Endothelial cell of umbilical vein (primary cell): ENCODE results near the gene KIF26A. TPM values are rescaled to one million over a fixed set of nuclear protein-coding genes. Genes with fewer than 3 reads are reported as not detected.

Experiments
- BruUV-seq: library from RNA; stranded (reverse); fragments of 400-500 nt; replicated peaks from 2 replicates; lab custom pipeline; 2021; lab: Mats Ljungman, UMichigan
- CTCF ChIA-PET: fragments of 300-600, 350-600 bp; sonication (Branson Sonifier 250); formaldehyde crosslinking; loops from one replicate; lab custom pipeline; 2021; ENCODE audit warnings: antibody characterized with exemption, inconsistent platforms; lab: Charles Lee
- POLR2A ChIA-PET: fragments of 300-600, 350-600 bp; sonication (Branson Sonifier 250); formaldehyde crosslinking; loops from one replicate; lab custom pipeline; 2021; ENCODE audit warnings: antibody characterized with exemption, inconsistent platforms; lab: Charles Lee
- DNase-seq: peaks from one replicate; pipeline ENCODE4 v3.0.0-alpha.2; 2011; ENCODE audit warnings: low read depth, low spot score
- FAIRE-seq: peaks from 2 replicates; lab custom pipeline; 2011; peaks lifted over from hg19 to GRCh38; lab: Jason Lieb, UNC
- H2AFZ ChIP-seq: 2 replicates; pipeline ENCODE4 v1.6.0; 2012; ENCODE audit warnings: low read depth, low read length, control low read depth, inconsistent platforms
- H3K27ac ChIP-seq: 2 replicates; pipeline ENCODE4 v1.5.1; 2011; ENCODE audit warnings: low read depth, mild to moderate bottlenecking, control low read depth, low read length, moderate library complexity; ENCODE audit not compliant: insufficient read depth
- H3K27me3 ChIP-seq, 2 experiments: 2 replicates each; pipeline versions ENCODE4 v1.6.0 to v1.6.1; 2011; ENCODE audit warnings: low read length in 2 of 2, mixed read lengths in 1 of 2; ENCODE audit not compliant: control insufficient read depth in 2 of 2, insufficient read depth in 2 of 2
- H3K36me3 ChIP-seq, 2 experiments: 2 replicates in 1 of 2; 3 replicates in 1 of 2; pipeline ENCODE4 v1.5.1; 2011; ENCODE audit warnings: low read length in 2 of 2, mild to moderate bottlenecking in 1 of 2, moderate library complexity in 1 of 2; ENCODE audit not compliant: control insufficient read depth in 2 of 2, insufficient read depth in 2 of 2; ENCODE audit errors: extremely low read depth in 1 of 2
- H3K4me1 ChIP-seq: 3 replicates; pipeline ENCODE4 v1.5.1; 2011; ENCODE audit warnings: mild to moderate bottlenecking, low read length; ENCODE audit not compliant: control insufficient read depth, insufficient read depth; ENCODE audit errors: extremely low read depth
- H3K4me2 ChIP-seq: 2 replicates; pipeline ENCODE4 v1.6.1; 2011; ENCODE audit warnings: low read length, control low read depth, mixed read lengths; ENCODE audit not compliant: insufficient read depth
- H3K4me3 ChIP-seq, 3 experiments: fragments of 200-600 bp in 1 of 3; sonication (generic), shearing (Covaris generic) in 1 of 3; replicated peaks in 1 of 3; 2 replicates each; pipeline ENCODE4 v1.5.1; 2011 to 2016; ENCODE audit warnings: control low read depth in 3 of 3, low read length in 3 of 3, mild to moderate bottlenecking in 2 of 3, inconsistent platforms in 1 of 3, low read depth in 1 of 3, moderate library complexity in 1 of 3; ENCODE audit not compliant: insufficient read depth in 1 of 3
- H3K79me2 ChIP-seq: 2 replicates; pipeline ENCODE4 v1.6.0; 2012; ENCODE audit warnings: low read length, inconsistent platforms; ENCODE audit not compliant: control insufficient read depth, insufficient read depth
- H3K9ac ChIP-seq: replicated peaks from 2 replicates; pipeline ENCODE3; 2011; ENCODE audit warnings: low read length, control low read depth; ENCODE audit not compliant: insufficient read depth; ENCODE audit errors: extremely low read depth
- H3K9me1 ChIP-seq: replicated peaks from 3 replicates; pipeline ENCODE4 v1.6.0; 2011; ENCODE audit warnings: mild to moderate bottlenecking, low read length; ENCODE audit not compliant: control insufficient read depth, insufficient read depth; ENCODE audit errors: extremely low read depth
- H3K9me3 ChIP-seq: replicated peaks from 2 replicates; pipeline ENCODE4 v1.5.1; 2012; ENCODE audit warnings: low read length, inconsistent platforms; ENCODE audit not compliant: control insufficient read depth, insufficient read depth
- H4K20me1 ChIP-seq: replicated peaks from 2 replicates; pipeline ENCODE3; 2011; ENCODE audit warnings: mild to moderate bottlenecking, low read length; ENCODE audit not compliant: control insufficient read depth, insufficient read depth; ENCODE audit errors: extremely low read depth
- CTCF ChIP-seq, 2 donors: IDR thresholded peaks; 1 replicate in 1 of 2; 2 replicates in 1 of 2; pipeline ENCODE4 v1.5.1; 2011; ENCODE audit warnings: low read length in 2 of 2, mild to moderate bottlenecking in 2 of 2, moderate library complexity in 2 of 2, control low read depth in 1 of 2, inconsistent platforms in 1 of 2, low read depth in 1 of 2; ENCODE audit not compliant: insufficient read depth in 1 of 2; ENCODE audit errors: extremely low read depth in 1 of 2
- EZH2 ChIP-seq: IDR thresholded peaks from 2 replicates; pipeline ENCODE4 v1.6.1; 2012; ENCODE audit warnings: borderline replicate concordance, low read depth, mild to moderate bottlenecking, moderate library complexity, low read length, inconsistent platforms; ENCODE audit not compliant: severe bottlenecking
- FOS ChIP-seq: IDR thresholded peaks from 2 replicates; pipeline ENCODE4 v1.6.1; 2011; ENCODE audit warnings: mild to moderate bottlenecking, low read length, moderate library complexity, borderline replicate concordance; ENCODE audit not compliant: insufficient read depth
- GATA2 ChIP-seq: IDR thresholded peaks from 2 replicates; pipeline ENCODE4 v1.7.0; 2011; ENCODE audit warnings: low read depth, mild to moderate bottlenecking, moderate library complexity, mixed read lengths, low read length; ENCODE audit not compliant: insufficient read length, insufficient read depth
- JUN ChIP-seq: IDR thresholded peaks from 2 replicates; pipeline ENCODE4 v1.6.1; 2011; ENCODE audit warnings: borderline replicate concordance, low read depth; ENCODE audit not compliant: insufficient read length, insufficient read depth
- MYC ChIP-seq: IDR thresholded peaks from one replicate; pipeline ENCODE4 v1.6.1; 2011; ENCODE audit warnings: mild to moderate bottlenecking, low read depth, low read length
- POLR2A ChIP-seq: IDR thresholded peaks from 2 replicates; pipeline ENCODE4 v1.6.1; 2012; ENCODE audit warnings: low read depth, mild to moderate bottlenecking, control low read depth, low read length
- POLR2AphosphoS5 ChIP-seq: IDR thresholded peaks from 2 replicates; pipeline ENCODE4 v1.6.1; 2012; ENCODE audit warnings: low read depth, mild to moderate bottlenecking, control low read depth, low read length, moderate library complexity; ENCODE audit not compliant: insufficient read depth
- dilution Hi-C: fragments of 300-500 bp; cut with MboI; formaldehyde crosslinking; loops from one replicate; pipeline ENCODE4 v1.15.0; 2019; ENCODE audit warnings: low sequenced_read_pairs; ENCODE audit not compliant: extremely low pct_ligation_motif_present
- intact Hi-C: fragments of 100-400 bp; cut with micrococcal nuclease; formaldehyde crosslinking; loops from one replicate; pipeline ENCODE4 v1.10.0; 2022
- polyA plus RNA-seq, 4 experiments: library from polyadenylated mRNA; depleted of rRNA in 3 of 4; stranded (reverse) in 3 of 4; unstranded in 1 of 4; fragments of >200 nt; gene quantifications; 2 replicates each; pipeline versions ENCODE4 v1.2.1 to v1.2.3, GENCODE V29; 2011 to 2012; ENCODE audit warnings: missing spikeins in 1 of 4
- total RNA-seq: library from RNA; stranded (reverse); gene quantifications from 2 replicates; pipeline ENCODE4 v1.2.3, GENCODE V29; 2021
- TF ChIP-seq, protein P1 (sequence below): IDR thresholded peaks from 2 replicates; pipeline ENCODE4 v1.6.1; 2011; ENCODE audit not compliant: insufficient read depth, insufficient read length

Gene KIF26A
- total and polyA plus RNA-seq, 2 donors (not counting 3 experiments of a cell fraction or from before 2014, with no cell fraction given) = 3.6 to 10.7 TPM

DNA sequence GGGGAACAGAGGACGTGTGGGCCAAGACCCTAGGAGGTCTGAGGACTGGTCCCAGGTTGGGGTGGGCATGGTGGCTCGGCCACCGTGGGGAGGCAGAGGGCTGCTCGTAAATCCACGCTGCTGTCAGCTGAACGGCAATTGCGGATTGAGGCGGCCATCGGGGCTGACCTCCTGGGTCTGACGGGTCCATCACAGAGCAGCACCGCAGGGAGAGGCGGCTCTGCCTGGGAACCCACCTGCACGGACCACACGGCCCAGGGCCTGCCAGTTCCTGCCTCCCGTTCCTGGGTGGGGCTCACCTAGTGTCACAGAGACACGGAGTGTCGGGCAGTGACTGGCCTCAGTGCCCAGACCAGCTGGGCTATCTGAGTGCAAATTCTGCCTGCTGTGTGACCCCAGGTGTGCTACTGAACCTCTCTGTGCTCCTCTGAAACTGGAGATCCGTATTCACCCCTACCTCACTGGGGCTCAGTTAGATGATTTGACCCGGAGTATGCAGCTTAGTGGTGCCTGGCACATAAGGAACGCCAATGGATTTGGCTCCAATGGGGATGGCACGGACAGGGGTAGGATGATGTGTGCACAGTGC is 53.1 kb downstream of the KIF26A start:
- Histone ChIP-seq H3K27ac (no peak overlapping the region), H3K9me3 (no peaks in the 10 kb centered on the region), H3K9me1 (no peaks in the 10 kb centered on the region), H3K9ac (no peak overlapping the region), H3K36me3 (no peaks in the 10 kb centered on the region), H3K4me1 (no peaks in the 10 kb centered on the region), H3K4me3 (no peak overlapping the region), H3K79me2 (no peaks in the 10 kb centered on the region), H3K27me3 (no peaks in the 10 kb centered on the region), H2AFZ (no peak overlapping the region), H3K4me2 (no peak overlapping the region), H4K20me1 (no peaks in the 10 kb centered on the region)
- FAIRE-seq (no peak), DNase-seq (no peak)
- ChIA-PET POLR2A (no interaction called here), CTCF (no interaction called here)
- no TSS peak for BruUV-seq
- no peak for TF ChIP-seq CTCF (IDR thresholded peaks at IDR 0.05; ENCODE audit: extremely low read depth in 1 of 2, insufficient read depth in 1 of 2, low read depth in 1 of 2, low read length in 2 of 2)
- no peak for TF ChIP-seq EZH2
- TF ChIP-seq, protein P1, sequence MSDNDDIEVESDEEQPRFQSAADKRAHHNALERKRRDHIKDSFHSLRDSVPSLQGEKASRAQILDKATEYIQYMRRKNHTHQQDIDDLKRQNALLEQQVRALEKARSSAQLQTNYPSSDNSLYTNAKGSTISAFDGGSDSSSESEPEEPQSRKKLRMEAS = no peak
- TF ChIP-seq POLR2A = no peak
- no peak for TF ChIP-seq MYC
- TF ChIP-seq JUN = no peak
- no peak for TF ChIP-seq GATA2
- TF ChIP-seq POLR2AphosphoS5 = no peak
- no peak for TF ChIP-seq FOS
- dilution Hi-C loops = no loop called here
- intact Hi-C loops = no loop called here
